ENCODE data around the gene CAPNS2.

GRCh38 chr16:55585631-55586030, 19.1 kb downstream of the CAPNS2 start:
- no peak for TF ChIP-seq CTCF (IDR thresholded peaks at IDR 0.05)
- TF ChIP-seq POLR2A (IDR thresholded peaks at IDR 0.05): no peak
